HG03039 (cell line): ENCODE results near the gene C1orf56.
"Not testable (repeated sequence)": the region's sequence is repeated elsewhere in the genome, so short reads cannot be mapped to it uniquely, and the experiment has no call there.

Source experiments
- ATAC-seq: cut with Tn5 transposase; IDR thresholded peaks from one replicate; pipeline ENCODE4 v1.9.1; 2021; ENCODE audit warnings: mild to moderate bottlenecking, moderate library complexity; ENCODE audit not compliant: unreplicated experiment

C1orf56 gene

DNA sequence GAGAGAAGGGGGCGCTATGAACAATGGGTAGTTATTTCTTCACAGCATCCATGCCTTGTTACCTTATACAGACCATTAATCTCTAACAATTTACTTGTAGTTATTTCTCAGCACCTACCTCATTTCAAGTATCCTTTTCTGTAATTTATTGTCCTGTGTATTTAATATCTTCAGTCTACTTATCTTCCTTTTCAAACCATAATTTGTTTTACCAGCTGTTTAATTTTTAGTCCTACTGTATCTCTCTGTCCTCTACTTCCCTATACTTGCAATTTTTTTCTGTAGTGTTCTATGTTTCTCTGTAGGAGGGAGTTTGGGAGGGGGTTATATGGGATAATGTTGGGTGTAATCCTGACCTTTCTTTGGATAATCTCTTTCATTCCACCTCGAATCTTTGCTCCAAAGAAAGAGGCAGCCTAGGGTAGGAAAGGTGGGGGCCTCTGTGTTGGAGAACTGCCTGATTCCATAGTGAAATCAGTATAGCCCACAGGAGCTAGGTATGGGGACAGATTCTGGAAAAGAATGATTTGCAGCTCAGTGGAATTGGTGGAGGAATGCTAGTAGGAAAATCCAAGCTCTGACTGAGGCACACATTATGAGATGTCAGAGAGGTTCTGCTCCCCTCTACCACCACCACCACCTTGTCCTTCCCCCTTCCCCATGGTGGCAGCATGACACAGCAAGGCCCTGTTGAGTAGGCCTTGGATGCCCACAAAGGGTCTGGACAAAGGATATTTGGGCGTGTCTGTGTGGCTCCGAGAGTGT is 13.3 kb downstream of the C1orf56 start:
- no peak for ATAC-seq

- no peak for ATAC-seq
These were observed 14.2 kb downstream of the C1orf56 start for GRCh38 chr1:151061704-151062103.

DNA sequence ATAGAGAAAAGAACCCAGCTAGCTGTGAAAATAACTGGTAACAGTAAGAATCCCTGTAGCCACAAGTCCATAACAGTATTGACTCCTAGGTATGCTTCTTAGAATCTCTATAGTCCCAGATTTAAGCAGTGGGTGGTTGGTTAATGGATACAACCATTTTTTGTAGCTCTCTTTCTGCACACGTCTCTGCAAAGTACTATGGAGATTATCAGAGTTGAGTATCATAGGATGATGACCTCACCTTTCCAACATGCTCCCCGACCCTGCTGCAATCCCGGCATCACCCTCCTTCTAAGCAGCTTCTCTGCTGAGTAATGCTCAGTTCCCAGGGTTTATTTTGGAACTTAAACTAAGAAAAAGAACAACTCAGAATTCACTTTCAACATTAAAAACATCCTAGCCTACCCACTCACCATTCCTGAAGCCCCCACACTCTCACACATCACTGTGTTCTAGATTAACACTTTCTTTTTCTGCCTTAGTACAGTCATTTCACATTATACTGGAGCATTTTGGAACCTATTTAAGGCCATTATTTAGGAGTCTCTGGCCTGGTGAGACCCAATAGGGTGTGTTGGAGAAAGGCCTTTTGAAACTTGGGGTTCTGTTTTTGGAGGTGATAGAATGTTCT is 15.3 kb downstream of the C1orf56 start:
- ATAC-seq: no peak

- no peak for ATAC-seq
These were observed 17.6 kb downstream of the C1orf56 start for GRCh38 chr1:151065089-151065645.

DNA sequence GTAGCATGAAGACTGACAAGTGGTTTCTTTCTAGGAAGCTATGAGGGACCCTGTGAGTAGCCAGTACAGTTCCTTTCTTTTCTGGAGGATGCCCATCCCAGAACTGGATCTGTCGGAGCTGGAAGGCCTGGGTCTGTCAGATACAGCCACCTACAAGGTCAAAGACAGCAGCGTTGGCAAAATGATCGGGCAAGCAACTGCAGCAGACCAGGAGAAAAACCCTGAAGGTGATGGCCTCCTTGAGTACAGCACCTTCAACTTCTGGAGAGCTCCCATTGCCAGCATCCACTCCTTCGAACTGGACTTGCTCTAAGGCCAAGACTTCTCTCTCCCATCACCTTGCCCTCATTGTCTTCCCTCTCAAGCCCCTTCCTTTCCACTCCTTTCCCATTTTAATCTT is 19.6 kb downstream of the C1orf56 start:
- no peak for ATAC-seq

GRCh38 chr1:151069103-151069486 is 21.5 kb downstream of the C1orf56 start:
- ATAC-seq: no peak

DNA sequence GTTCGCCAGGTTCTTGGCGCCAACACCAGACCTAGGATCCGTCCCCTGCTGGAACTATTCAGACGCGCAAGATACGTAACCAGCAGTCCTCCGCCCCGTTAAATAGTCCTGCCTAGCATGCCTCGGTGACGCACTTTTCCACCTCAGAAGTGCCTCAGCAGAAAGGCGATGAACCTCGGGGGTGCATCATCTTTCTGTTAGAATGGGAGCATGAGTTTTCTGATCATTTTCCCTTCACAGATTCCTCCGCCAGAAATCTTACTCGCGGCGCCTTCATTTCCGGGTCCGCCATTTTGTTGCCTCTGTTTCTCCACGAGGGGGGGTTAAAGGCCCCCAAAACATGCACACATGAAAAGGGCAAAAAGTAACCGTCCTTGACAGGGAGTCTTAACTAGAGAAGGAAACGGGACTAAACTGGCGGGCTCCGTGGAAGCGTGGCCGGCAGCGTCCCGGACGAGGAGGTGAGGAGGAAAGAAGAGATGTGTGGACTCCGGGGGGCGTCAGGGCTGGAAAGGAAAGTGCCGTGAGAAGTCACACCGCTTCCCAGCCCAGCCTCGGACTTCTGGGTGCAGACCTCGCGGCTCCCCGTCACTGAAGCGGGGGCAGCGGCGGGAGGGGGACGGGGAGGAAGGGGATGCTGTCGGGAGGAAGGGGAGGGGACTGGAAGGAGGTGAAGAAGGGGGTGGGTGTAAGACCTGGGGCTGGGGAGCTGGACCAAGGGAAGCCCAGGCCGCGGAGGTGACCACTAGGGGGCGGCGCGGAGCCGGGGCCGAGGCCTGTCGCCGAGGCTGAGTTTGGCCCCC is 23.1 kb downstream of the C1orf56 start, which contains the start of gene GABPB2:
GABPB2 (plus strand) TSS at position 288 of the 803 bp plus-strand sequence. CDS start 17,429 bp downstream, outside the sequence.
- ATAC-seq: peak; percentile 71

GRCh38 chr1:151072224-151072623 is 24.7 kb downstream of the C1orf56 start:
- no peak for ATAC-seq

DNA sequence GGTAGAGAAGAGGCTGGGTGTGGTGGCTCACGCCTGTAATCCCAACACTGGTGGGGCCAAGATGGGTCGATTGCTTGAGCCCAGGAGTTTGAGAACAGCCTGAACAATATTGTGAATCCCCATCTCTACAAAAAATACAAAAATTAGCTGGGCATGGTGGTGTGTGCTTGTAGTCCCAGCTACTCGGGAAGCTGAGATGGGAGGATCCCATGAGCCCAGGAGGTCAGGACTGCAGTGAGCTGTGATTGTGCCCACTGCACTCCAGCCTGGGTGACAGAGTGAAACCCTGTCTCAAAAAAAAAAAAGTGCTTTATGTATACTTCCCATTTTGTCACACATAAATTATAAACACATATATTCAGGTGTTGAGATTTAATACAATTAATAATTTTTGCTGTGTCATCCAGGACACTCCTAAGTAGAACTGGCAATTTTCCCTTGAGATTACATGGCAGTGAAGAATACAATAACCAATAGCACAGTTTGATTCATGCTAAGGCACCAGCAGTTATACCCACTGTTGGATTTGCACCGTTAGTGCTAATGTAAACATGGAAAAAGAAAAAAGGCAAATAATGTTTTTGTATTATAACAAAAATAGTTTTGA is 38.5 kb downstream of the C1orf56 start:
- no peak for ATAC-seq

DNA sequence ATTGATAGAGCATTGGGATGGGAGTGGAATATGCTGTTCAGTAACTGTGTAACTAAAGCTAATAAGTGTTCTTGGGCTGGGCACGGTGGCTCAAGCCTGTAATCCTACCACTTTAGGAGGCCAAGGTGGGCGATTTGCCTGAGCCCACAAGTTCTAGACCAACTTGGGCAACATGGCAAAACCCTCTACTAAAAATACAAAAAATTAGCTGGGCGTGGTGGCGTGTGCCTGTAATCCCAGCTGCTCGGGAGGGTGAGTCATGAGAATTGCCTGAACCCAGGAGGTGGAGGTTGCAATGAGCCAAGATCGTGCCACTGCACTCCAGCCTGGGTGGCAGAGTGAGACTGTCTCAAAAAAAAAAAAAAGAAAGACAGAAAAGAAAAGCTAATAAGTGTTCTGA is 49.9 kb downstream of the C1orf56 start:
- ATAC-seq: not testable (repeated sequence)

DNA sequence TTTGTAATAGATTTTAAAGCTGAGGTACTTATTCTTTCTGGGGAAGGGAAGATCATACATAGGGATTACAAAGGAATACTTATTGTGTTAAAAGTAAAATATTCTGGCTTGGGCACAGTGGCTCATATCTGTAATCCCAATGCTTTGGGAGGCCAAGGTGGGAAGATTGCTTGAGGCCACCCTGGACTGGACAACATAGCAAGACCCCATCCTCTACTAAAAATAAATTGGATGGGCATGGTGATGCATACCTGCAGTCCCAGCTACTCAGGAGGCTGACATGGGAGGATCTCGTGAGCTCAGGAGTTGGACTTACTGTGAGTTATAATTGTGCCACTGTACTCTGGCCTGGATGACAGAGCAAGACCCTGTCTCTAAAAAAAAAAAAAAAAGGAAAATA is 50.6 kb downstream of the C1orf56 start:
- no peak for ATAC-seq
